Psoas muscle (tissue), 8 donors: ENCODE data around the gene MYRFL. TPM values are rescaled to one million over a fixed set of nuclear protein-coding genes. Genes with fewer than 3 reads are reported as not detected.
A peak's percentile ranks its signal among the peaks of the same experiment; 100 is the strongest.
"Not testable (repeated sequence)": the region's sequence is repeated elsewhere in the genome, so short reads cannot be mapped to it uniquely, and the experiment has no call there.

Experiments used
- ATAC-seq, 4 donors: fragments of 200-7000 bp; cut with Tn5 transposase; one replicate each; pipeline ENCODE4 v1.9.1; 2020; ENCODE audit warnings: moderate library complexity in 3 of 4, mild to moderate bottlenecking in 2 of 4
- DNase-seq, 2 donors: peaks; one replicate each; pipeline ENCODE4 v3.0.0-alpha.2; 2020
- H3K27ac ChIP-seq: fragments of 200-600 bp; one replicate; pipeline ENCODE4 v1.8.0; 2022
- H3K27me3 ChIP-seq, 3 donors: fragments of 200-600 bp in 1 of 3; one replicate each; pipeline versions ENCODE4 v1.6.1 to v1.8.0; 2013 to 2022; ENCODE audit warnings: low read length in 2 of 3, mild to moderate bottlenecking in 2 of 3, moderate library complexity in 1 of 3; ENCODE audit not compliant: insufficient read depth in 3 of 3
- H3K36me3 ChIP-seq, 2 donors: fragments of 200-600 bp in 1 of 2; one replicate each; pipeline versions ENCODE4 v1.6.1 to v1.8.0; 2013 to 2022; ENCODE audit warnings: low read depth in 1 of 2, mild to moderate bottlenecking in 1 of 2, moderate library complexity in 1 of 2; ENCODE audit not compliant: insufficient read depth in 1 of 2
- H3K4me1 ChIP-seq: fragments of 200-600 bp; one replicate; pipeline ENCODE4 v1.8.0; 2022
- H3K4me3 ChIP-seq: fragments of 200-600 bp; one replicate; pipeline ENCODE4 v1.8.0; 2022; ENCODE audit warnings: mild to moderate bottlenecking
- H3K9me3 ChIP-seq: fragments of 200-600 bp; one replicate; pipeline ENCODE4 v1.8.0; 2022
- CTCF ChIP-seq: fragments of 200-600 bp; IDR thresholded peaks from one replicate; pipeline ENCODE4 v1.8.0; 2022; ENCODE audit warnings: antibody characterized with exemption
- WGBS, 3 donors: extraction: QIAGEN DNeasy Blood & Tissue Kit; methylation state at CpG; one replicate each; pipeline versions ENCODE4 v1.1.6 to v1.1.7; 2013; 5-methylcytosine and 5-hydroxymethylcytosine counted together
- intact Hi-C, 2 donors: fragments of 100-400 bp; cut with DNase I; formaldehyde crosslinking; loops; one replicate each; pipeline versions ENCODE4 v1.11.0 to v1.14.2; 2022
- polyA plus RNA-seq, 3 donors: library from polyadenylated mRNA; stranded (reverse); fragments of 200-250 nt; gene quantifications; one replicate each; pipeline ENCODE4 v1.2.3, GENCODE V29; 2013
- total RNA-seq, 4 donors: library from RNA; stranded (reverse); fragmentation: NEBNext Ultra II Directional in 2 of 4; extraction: Animal tissue kit (Norgen Biotek cat#: 25700) in 2 of 4; gene quantifications; one replicate each; pipeline versions ENCODE4 v1.2.1 to v1.2.4, GENCODE V29; 2021 to 2023
- donor health status: healthy with polysubstance abuse.
- donor health status: DM: no; HTN: no; CAD: no; lungs with moderate emphysema.
- donor health status: Bipolar disorder and iron deficiency.
- donor health status: healthy.
- donor health status: DM: yes; HTN: yes; CAD: no.
- donor health status: DM: no; HTN: no; CAD: no.
- donor health status: DM: no; HTN: no; CAD: no.
- donor health status: DM: yes; HTN: yes; CAD: no.

Gene MYRFL
- total and polyA plus RNA-seq, 7 donors: 0.06 to 0.18 (median 0.10) TPM; not detected in 3

DNA sequence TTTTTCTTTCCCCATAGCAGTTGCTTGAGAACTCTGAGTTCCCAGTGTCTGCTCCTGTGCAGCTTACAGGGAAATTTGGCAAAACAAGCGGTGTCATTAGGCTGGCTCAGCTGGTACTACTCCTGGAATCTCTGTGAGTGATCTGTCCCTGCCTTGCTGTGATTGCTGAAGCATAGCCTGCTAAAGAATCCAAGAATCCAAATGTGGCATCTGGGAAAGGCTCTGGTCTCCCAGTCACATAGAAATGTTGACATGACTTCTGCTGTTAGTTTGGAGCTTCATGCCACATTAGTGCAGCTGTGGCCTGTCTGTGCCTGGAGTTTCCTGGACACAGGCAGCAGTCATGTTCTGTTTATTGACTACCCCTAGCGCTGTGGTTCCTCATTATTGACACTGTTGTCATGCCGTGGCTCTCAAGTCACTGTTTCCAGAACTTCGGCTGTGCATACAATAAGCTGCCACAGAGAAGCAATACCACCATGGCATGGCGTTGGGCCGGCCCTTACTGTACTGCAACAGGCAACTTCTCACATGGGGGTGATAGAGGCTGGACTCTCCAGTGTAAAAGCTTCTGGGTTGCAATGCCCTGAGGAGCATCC is 166.8 kb downstream of the MYRFL start:
- WGBS, 3 donors: 33 to 44% (median 35%) methylated on average over 6 of the region's 6 CpGs
- no peak for TF ChIP-seq CTCF
- Histone ChIP-seq H3K27me3 (no peaks in the 10 kb centered on the region), H3K4me3 (no peak overlapping the region), H3K36me3 (no peaks in the 10 kb centered on the region), H3K27ac (no peak overlapping the region), H3K9me3 (peaks cover 3% of the 10 kb centered on the region), H3K4me1 (no peaks in the 10 kb centered on the region)
- intact Hi-C loops: no loop called here
- ATAC-seq (peak in 1 of 4 donors; percentile 36), DNase-seq (no peak)

DNA sequence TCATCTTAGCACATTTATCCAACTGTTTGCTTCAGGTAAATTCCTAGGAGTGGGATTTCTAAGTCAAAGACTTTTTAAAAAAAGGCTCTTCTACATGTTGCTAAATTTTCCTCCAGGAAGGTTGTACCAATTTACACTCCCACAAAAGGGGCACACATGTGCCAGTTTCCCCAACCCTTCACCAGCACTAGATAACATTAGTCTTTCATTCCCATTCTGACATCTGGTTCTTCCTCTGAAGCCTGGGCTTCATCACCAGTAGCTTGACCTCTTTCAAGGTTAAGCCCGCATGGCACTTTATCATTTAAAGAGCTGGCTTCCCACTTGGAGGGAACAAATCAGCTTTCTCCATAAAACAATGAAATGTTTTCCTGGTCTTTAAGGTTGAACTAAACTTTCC is 168.4 kb downstream of the MYRFL start:
- Histone ChIP-seq H3K4me1 (no peaks in the 10 kb centered on the region), H3K9me3 (peaks cover 3% of the 10 kb centered on the region), H3K4me3 (no peak overlapping the region), H3K27ac (no peak overlapping the region), H3K36me3 (no peaks in the 10 kb centered on the region), H3K27me3 (no peaks in the 10 kb centered on the region)
- TF ChIP-seq CTCF: no peak
- DNase-seq (no peak), ATAC-seq (no peak)
- intact Hi-C loops: no loop called here
- 81 to 92% (median 92%) methylated on average over 1 of the region's 1 CpG for WGBS, 3 donors

- H3K36me3 ChIP-seq, H3K27ac ChIP-seq, ATAC-seq, H3K27me3 ChIP-seq, H3K4me1 ChIP-seq, DNase-seq, H3K4me3 ChIP-seq, intact Hi-C loops, H3K9me3 ChIP-seq: not testable (repeated sequence)
- WGBS, 3 donors: 54 to 90% (median 68%) methylated on average over 7 of the region's 7 CpGs
Measured at GRCh38 chr12:69994086-69994485, 169.1 kb downstream of the MYRFL start.

DNA sequence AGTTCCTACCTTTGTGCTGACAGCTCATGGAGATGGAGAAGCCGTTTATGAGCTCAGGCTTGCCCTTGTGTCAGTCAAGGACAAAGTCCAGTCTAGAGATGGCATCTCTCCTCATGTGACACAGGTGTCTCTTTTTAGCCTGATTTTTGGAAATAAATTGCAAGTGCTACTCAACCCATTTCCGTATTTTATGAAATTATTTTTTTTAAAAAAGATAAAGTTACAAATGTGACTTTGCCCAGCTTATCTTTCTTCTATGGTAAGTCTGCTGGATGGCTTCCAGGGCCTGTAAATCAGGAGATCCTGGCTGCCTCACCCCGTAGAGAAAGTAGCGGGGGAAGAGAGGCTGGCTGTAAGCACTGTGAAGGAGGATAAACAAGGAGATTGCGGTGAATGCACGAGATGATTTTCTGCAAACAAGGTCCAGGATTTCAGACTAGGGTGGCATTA is 169.7 kb downstream of the MYRFL start:
- no peaks in the 10 kb centered on the region for H3K27me3 ChIP-seq
- H3K4me1 ChIP-seq: no peaks in the 10 kb centered on the region
- H3K27ac ChIP-seq: no peak overlapping the region
- WGBS, 3 donors: 28 to 32% (median 30%) methylated on average over 6 of the region's 6 CpGs
- H3K36me3 ChIP-seq: no peaks in the 10 kb centered on the region
- H3K4me3 ChIP-seq: no peak overlapping the region
- ATAC-seq (no peak), DNase-seq (no peak)
- intact Hi-C loops: no loop called here
- no peak for TF ChIP-seq CTCF
- peaks cover 3% of the 10 kb centered on the region for H3K9me3 ChIP-seq

DNA sequence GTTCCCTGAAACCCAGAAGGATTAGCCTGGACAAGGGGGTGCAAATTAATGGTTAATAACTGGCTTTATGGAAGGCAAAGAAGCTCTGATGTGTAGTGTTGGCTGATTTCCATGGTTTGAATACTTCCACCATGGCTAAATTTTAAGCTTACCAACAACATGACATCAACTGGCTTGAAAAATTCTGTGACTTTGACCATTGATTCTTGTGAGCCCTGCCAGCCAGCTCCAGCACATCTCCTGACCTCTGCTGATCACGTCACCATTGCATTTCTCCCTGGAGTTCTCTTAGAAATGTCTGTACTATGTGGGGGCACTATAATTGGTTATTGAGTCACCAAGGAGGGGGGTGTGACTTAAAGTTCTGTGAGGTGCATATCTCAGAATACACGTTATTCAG is 171.2 kb downstream of the MYRFL start:
- 40 to 43% (median 42%) methylated on average over 2 of the region's 2 CpGs for WGBS, 3 donors

More for the DNA sequence above, 171.2 kb downstream of the MYRFL start:
- ATAC-seq: no peak
- Histone ChIP-seq H3K9me3 (peaks cover 3% of the 10 kb centered on the region), H3K27me3 (no peaks in the 10 kb centered on the region), H3K36me3 (no peaks in the 10 kb centered on the region), H3K27ac (no peak overlapping the region), H3K4me1 (no peaks in the 10 kb centered on the region), H3K4me3 (no peak overlapping the region)
- intact Hi-C loops: no loop called here
- TF ChIP-seq CTCF: no peak
- DNase-seq: no peak
